Measurements from ENCODE around the gene SLC6A4.

SLC6A4 gene

GRCh38 chr17:30199600-30199999 lies 35.9 kb downstream of the SLC6A4 start:
- no peak for TF ChIP-seq CTCF (IDR thresholded peaks at IDR 0.05; ENCODE audit: low read depth, low read length)
- in situ Hi-C loops (cut with HindIII; ENCODE audit: low sequenced_read_pairs): no loop called here
- no peak overlapping the region for H3K4me3 ChIP-seq (ENCODE audit: low read depth, low read length)

GRCh38 chr17:30197416-30197815 lies 38.1 kb downstream of the SLC6A4 start:
- no peak for TF ChIP-seq CTCF (IDR thresholded peaks at IDR 0.05; ENCODE audit: low read depth, low read length)
- H3K4me3 ChIP-seq (ENCODE audit: low read depth, low read length): no peak overlapping the region
- no peak for DNase-seq (ENCODE audit: low read depth, low spot score)
- in situ Hi-C loops (cut with HindIII; ENCODE audit: low sequenced_read_pairs): no loop called here

More at GRCh38 chr17:30199600-30199999, 35.9 kb downstream of the SLC6A4 start:
- DNase-seq (ENCODE audit: low read depth, low spot score): no peak

GRCh38 chr17:30196504-30196903 lies 39.0 kb downstream of the SLC6A4 start:
- DNase-seq (ENCODE audit: low read depth, low spot score): no peak
- TF ChIP-seq CTCF (IDR thresholded peaks at IDR 0.05; ENCODE audit: low read depth, low read length): no peak
- in situ Hi-C loops (cut with HindIII; ENCODE audit: low sequenced_read_pairs): no loop called here
- H3K4me3 ChIP-seq (ENCODE audit: low read depth, low read length): no peak overlapping the region

- in situ Hi-C loops (cut with HindIII; ENCODE audit: low sequenced_read_pairs): no loop called here
- TF ChIP-seq CTCF (IDR thresholded peaks at IDR 0.05; ENCODE audit: low read depth, low read length): no peak
- no peak overlapping the region for H3K4me3 ChIP-seq (ENCODE audit: low read depth, low read length)
- no peak for DNase-seq (ENCODE audit: low read depth, low spot score)
Measured at GRCh38 chr17:30191072-30191471, 44.4 kb downstream of the SLC6A4 start.

- no peak overlapping the region for H3K4me3 ChIP-seq (ENCODE audit: low read depth, low read length)
- TF ChIP-seq CTCF (IDR thresholded peaks at IDR 0.05; ENCODE audit: low read depth, low read length): no peak
- in situ Hi-C loops (cut with HindIII; ENCODE audit: low sequenced_read_pairs): no loop called here
- no peak for DNase-seq (ENCODE audit: low read depth, low spot score)
Measured at GRCh38 chr17:30188211-30188939, 47.1 kb downstream of the SLC6A4 start.

GRCh38 chr17:30187573-30187972 lies 47.9 kb downstream of the SLC6A4 start:
- H3K4me3 ChIP-seq (ENCODE audit: low read depth, low read length): no peak overlapping the region
- in situ Hi-C loops (cut with HindIII; ENCODE audit: low sequenced_read_pairs): no loop called here
- TF ChIP-seq CTCF (IDR thresholded peaks at IDR 0.05; ENCODE audit: low read depth, low read length): no peak
- no peak for DNase-seq (ENCODE audit: low read depth, low spot score)
